ENCODE data around the gene JUNB.

JUNB gene

GRCh38 chr19:12821761-12822160 lies 30.5 kb downstream of the JUNB start:
- no peak for DNase-seq (ENCODE audit: low spot score)
- TF ChIP-seq CTCF (IDR thresholded peaks at IDR 0.05; ENCODE audit: extremely low read depth, missing control alignments): no peak

DNA sequence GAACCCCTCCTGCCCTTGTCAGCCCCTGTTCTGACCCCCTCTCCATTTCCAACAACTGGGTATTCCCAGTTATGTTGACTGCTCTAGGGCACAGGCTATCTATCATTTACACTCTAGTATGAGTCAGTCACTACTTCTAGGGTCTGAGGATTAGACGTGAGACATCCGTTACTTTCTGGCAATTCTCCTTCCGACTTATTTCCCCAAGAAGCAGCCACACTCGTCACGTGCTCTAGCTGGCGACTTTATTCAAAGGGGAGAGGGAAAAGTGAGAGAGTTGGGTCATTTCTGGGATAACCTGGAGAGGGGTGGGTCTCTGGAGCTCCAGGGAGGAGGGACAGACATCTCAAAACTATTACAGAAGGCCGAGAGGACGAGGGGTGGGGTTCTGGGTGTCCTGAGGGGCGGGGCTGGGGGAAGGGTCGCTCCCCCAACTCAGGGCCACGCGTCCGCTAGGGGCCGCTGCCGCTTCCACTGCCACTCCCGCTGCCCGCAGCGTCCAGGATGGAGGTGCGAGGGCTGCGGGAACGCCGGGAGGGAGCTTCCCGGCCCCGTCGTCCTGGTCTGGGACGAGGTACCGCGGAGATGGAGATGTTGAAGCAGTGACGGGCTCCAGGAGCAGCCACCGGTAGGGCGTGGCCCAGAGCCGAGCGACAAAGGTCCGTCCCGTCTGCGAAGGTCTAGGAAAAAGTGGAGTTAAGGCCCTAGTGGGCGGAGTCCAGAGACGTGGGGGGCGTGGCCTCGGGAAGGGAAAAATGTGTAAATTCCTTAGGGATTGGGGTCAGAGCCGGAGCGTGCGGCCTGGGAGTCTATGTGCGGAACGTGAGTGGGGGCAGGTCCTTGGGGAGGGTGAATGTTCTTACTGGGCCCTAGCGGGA lies 34.2 kb downstream of the JUNB start:
- DNase-seq (ENCODE audit: low spot score): peak; percentile 53
- TF ChIP-seq CTCF (IDR thresholded peaks at IDR 0.05; ENCODE audit: extremely low read depth, missing control alignments): peak; percentile 30

- TF ChIP-seq CTCF (IDR thresholded peaks at IDR 0.05; ENCODE audit: extremely low read depth, missing control alignments): no peak
- DNase-seq (ENCODE audit: low spot score): peak; percentile 56
These were observed 37.2 kb downstream of the JUNB start for GRCh38 chr19:12828494-12828893.

- DNase-seq (ENCODE audit: low spot score): no peak
- no peak for TF ChIP-seq CTCF (IDR thresholded peaks at IDR 0.05; ENCODE audit: extremely low read depth, missing control alignments)
These were observed 42.1 kb downstream of the JUNB start for GRCh38 chr19:12833418-12833737.

DNA sequence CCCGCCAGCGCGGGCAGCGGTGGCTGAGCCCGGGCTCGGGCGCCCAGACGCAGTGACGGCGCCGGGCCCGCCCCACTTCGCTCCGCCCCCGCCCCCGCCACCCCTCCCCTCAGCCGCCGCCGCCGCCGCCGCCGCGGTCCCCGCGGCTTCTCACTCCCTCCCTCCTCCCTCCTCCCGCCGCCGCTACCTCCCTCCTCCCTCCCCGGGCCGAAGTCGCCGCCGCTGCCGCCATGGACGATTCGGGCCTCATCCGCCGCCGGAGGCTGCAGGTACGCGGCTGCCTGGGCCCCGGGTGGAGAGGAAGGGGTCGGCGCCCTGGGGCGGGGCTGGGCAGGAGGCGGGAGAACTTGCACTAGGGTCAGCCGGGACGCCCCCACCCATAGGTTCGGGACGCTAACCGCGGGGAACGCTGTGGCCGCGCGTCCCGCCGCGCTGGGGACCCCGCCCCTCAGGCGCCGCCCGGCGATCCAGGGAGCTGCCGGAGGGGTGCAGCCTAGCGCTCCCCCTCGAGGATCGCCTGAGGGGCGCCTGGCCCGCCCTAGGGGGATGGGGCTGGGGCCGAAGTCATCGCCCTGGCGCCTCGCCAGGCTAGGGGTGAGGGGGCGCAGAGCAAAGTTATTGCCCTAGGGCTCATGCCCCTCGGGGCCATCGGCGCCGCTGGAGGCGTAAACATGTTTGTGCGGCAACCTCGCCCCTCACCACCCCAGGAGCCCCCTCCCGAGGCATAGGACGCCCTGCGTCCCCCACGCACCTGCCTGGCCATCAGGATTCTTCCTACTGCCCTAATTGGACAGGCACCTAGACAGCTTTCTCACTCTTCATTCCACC lies 42.7 kb downstream of the JUNB start:
- DNase-seq (ENCODE audit: low spot score): peak; percentile 83

GRCh38 chr19:12834566-12834943 lies 43.3 kb downstream of the JUNB start, which contains the start of gene RTBDN:
Gene RTBDN, minus strand, starts transcription at chr19:12834579. Its CDS starts 4,600 bp downstream, at chr19:12829979.
- DNase-seq (ENCODE audit: low spot score): peak; percentile 46
- TF ChIP-seq CTCF (IDR thresholded peaks at IDR 0.05; ENCODE audit: extremely low read depth, missing control alignments): no peak

More for the DNA sequence above, 42.7 kb downstream of the JUNB start:
- no peak for TF ChIP-seq CTCF (IDR thresholded peaks at IDR 0.05; ENCODE audit: extremely low read depth, missing control alignments)
